ENCODE results near the gene NDNF. TPM values are rescaled to one million over a fixed set of nuclear protein-coding genes. Genes with fewer than 3 reads are reported as not detected.

The NDNF gene
- total RNA-seq, 1 donor from 2014 or later = 0.34 TPM

GRCh38 chr4:121011780-121012340 is 60.5 kb downstream of the NDNF start:
- Mint-ChIP-seq H3K4me3 (ENCODE audit: low read depth) (no peak overlapping the region), H3K4me1 (ENCODE audit: low read depth) (peaks cover 14% of the 10 kb centered on the region), H3K36me3 (ENCODE audit: insufficient read depth) (no peaks in the 10 kb centered on the region), H3K27me3 (no peaks in the 10 kb centered on the region), H3K9me3 (ENCODE audit: low read depth) (no peaks in the 10 kb centered on the region), H3K27ac (no peak overlapping the region)
- no peak for TF ChIP-seq CTCF (IDR thresholded peaks at IDR 0.05; ENCODE audit: unreplicated experiment)
- no peak for DNase-seq (ENCODE audit: low spot score, unreplicated experiment)

GRCh38 chr4:121011138-121011537 is 61.2 kb downstream of the NDNF start:
- no peak for DNase-seq (ENCODE audit: low spot score, unreplicated experiment)
- Mint-ChIP-seq H3K27me3 (no peaks in the 10 kb centered on the region), H3K4me3 (ENCODE audit: low read depth) (no peak overlapping the region), H3K27ac (no peak overlapping the region), H3K9me3 (ENCODE audit: low read depth) (no peaks in the 10 kb centered on the region), H3K36me3 (ENCODE audit: insufficient read depth) (no peaks in the 10 kb centered on the region), H3K4me1 (ENCODE audit: low read depth) (peaks cover 14% of the 10 kb centered on the region)
- TF ChIP-seq CTCF (IDR thresholded peaks at IDR 0.05; ENCODE audit: unreplicated experiment) = no peak

GRCh38 chr4:121009578-121010478 is 62.5 kb downstream of the NDNF start:
- Mint-ChIP-seq H3K9me3 (ENCODE audit: low read depth) (no peaks in the 10 kb centered on the region), H3K27me3 (no peaks in the 10 kb centered on the region), H3K4me1 (ENCODE audit: low read depth) (peaks cover 15% of the 10 kb centered on the region), H3K27ac (no peak overlapping the region), H3K36me3 (ENCODE audit: insufficient read depth) (no peaks in the 10 kb centered on the region), H3K4me3 (ENCODE audit: low read depth) (no peak overlapping the region)
- DNase-seq (ENCODE audit: low spot score, unreplicated experiment) = no peak
- no peak for TF ChIP-seq CTCF (IDR thresholded peaks at IDR 0.05; ENCODE audit: unreplicated experiment)

GRCh38 chr4:121007660-121008059 is 64.7 kb downstream of the NDNF start:
- no peaks in the 10 kb centered on the region for H3K27me3 Mint-ChIP-seq
- H3K27ac Mint-ChIP-seq = no peak overlapping the region
- no peak overlapping the region for H3K4me3 Mint-ChIP-seq (ENCODE audit: low read depth)
- DNase-seq (ENCODE audit: low spot score, unreplicated experiment) = no peak
- H3K36me3 Mint-ChIP-seq (ENCODE audit: insufficient read depth) = no peaks in the 10 kb centered on the region
- H3K9me3 Mint-ChIP-seq (ENCODE audit: low read depth) = peaks cover 3% of the 10 kb centered on the region
- TF ChIP-seq CTCF (IDR thresholded peaks at IDR 0.05; ENCODE audit: unreplicated experiment) = no peak
- H3K4me1 Mint-ChIP-seq (ENCODE audit: low read depth) = peaks cover 12% of the 10 kb centered on the region

- TF ChIP-seq CTCF (IDR thresholded peaks at IDR 0.05; ENCODE audit: unreplicated experiment) = no peak
- no peaks in the 10 kb centered on the region for H3K36me3 Mint-ChIP-seq (ENCODE audit: insufficient read depth)
- H3K27ac Mint-ChIP-seq = no peak overlapping the region
- H3K4me1 Mint-ChIP-seq (ENCODE audit: low read depth) = peaks cover 12% of the 10 kb centered on the region
- no peaks in the 10 kb centered on the region for H3K27me3 Mint-ChIP-seq
- H3K4me3 Mint-ChIP-seq (ENCODE audit: low read depth) = no peak overlapping the region
- DNase-seq (ENCODE audit: low spot score, unreplicated experiment) = no peak
- H3K9me3 Mint-ChIP-seq (ENCODE audit: low read depth) = peaks cover 7% of the 10 kb centered on the region
These were observed 68.5 kb downstream of the NDNF start for GRCh38 chr4:121003863-121004262.

All from progenitor cell of endocrine pancreas (in vitro differentiated cells).